HepG2 (cell line): Measurements from ENCODE around the gene YIF1A. TPM values are rescaled to one million over a fixed set of nuclear protein-coding genes. Genes with fewer than 3 reads are reported as not detected.

ENCODE experiments used
- EED ChIP-seq: sonication (generic); formaldehyde crosslinking; IDR thresholded peaks from 2 replicates; pipeline ENCODE4 v1.5.0; 2020; ENCODE audit warnings: mild to moderate bottlenecking, missing genetic modification reagents
- HOXA5 ChIP-seq: sonication (generic); formaldehyde crosslinking; IDR thresholded peaks from 2 replicates; pipeline ENCODE4 v1.4.0; 2020; ENCODE audit warnings: missing genetic modification reagents
- MAZ ChIP-seq, 2 experiments: sonication (generic) in 1 of 2; formaldehyde crosslinking in 1 of 2; IDR thresholded peaks; 2 replicates each; pipeline versions ENCODE4 v1.5.0 to v1.6.1; 2012 to 2020; ENCODE audit warnings: low read depth in 2 of 2, mild to moderate bottlenecking in 2 of 2, borderline replicate concordance in 1 of 2, improper control_type of control experiment in 1 of 2, low read length in 1 of 2, missing genetic modification reagents in 1 of 2, moderate library complexity in 1 of 2
- NPAS2 ChIP-seq: sonication (generic); formaldehyde crosslinking; IDR thresholded peaks from 2 replicates; pipeline ENCODE4 v1.8.0; 2022; ENCODE audit warnings: mild to moderate bottlenecking, missing genetic modification reagents, borderline replicate concordance
- NR2C2 ChIP-seq: sonication (generic); formaldehyde crosslinking; IDR thresholded peaks from 2 replicates; pipeline ENCODE4 v1.4.0; 2020; ENCODE audit warnings: missing genetic modification reagents, mild to moderate bottlenecking, moderate library complexity, borderline replicate concordance
- PHF20 ChIP-seq: sonication (generic); formaldehyde crosslinking; IDR thresholded peaks from 2 replicates; pipeline ENCODE4 v1.5.0; 2020; ENCODE audit warnings: mild to moderate bottlenecking, missing genetic modification reagents
- RBFOX2 ChIP-seq: fragments of 200-400 bp; formaldehyde crosslinking; IDR thresholded peaks from 2 replicates; pipeline ENCODE4 v1.6.1; 2017; ENCODE audit warnings: low read depth, mild to moderate bottlenecking, low read length
- SCMH1 ChIP-seq: sonication (generic); formaldehyde crosslinking; IDR thresholded peaks from 2 replicates; pipeline ENCODE4 v1.9.0; 2021; ENCODE audit warnings: missing genetic modification reagents, mild to moderate bottlenecking, borderline replicate concordance
- SNAPC2 ChIP-seq: sonication (generic); formaldehyde crosslinking; IDR thresholded peaks from 2 replicates; pipeline ENCODE4 v1.8.1; 2022; ENCODE audit warnings: mild to moderate bottlenecking, missing genetic modification reagents
- SNRNP70 ChIP-seq: fragments of 200-400 bp; formaldehyde crosslinking; IDR thresholded peaks from 2 replicates; pipeline ENCODE4 v1.6.1; 2017; ENCODE audit warnings: mild to moderate bottlenecking, low read depth, low read length, moderate library complexity
- SRF ChIP-seq: IDR thresholded peaks from 2 replicates; pipeline ENCODE4 v1.6.1; 2011; ENCODE audit warnings: mild to moderate bottlenecking, low read depth, low read length, moderate library complexity
- TARDBP ChIP-seq: sonication (generic); formaldehyde crosslinking; IDR thresholded peaks from 2 replicates; pipeline ENCODE4 v1.8.0; 2022; ENCODE audit warnings: mild to moderate bottlenecking, missing genetic modification reagents
- ZKSCAN8 ChIP-seq: IDR thresholded peaks from 2 replicates; pipeline ENCODE4 v1.6.1; 2016; ENCODE audit warnings: borderline replicate concordance, missing genetic modification reagents, missing compliant biosample characterization
- ZNF143 ChIP-seq: sonication (generic); formaldehyde crosslinking; IDR thresholded peaks from 2 replicates; pipeline ENCODE4 v1.4.0; 2020; ENCODE audit warnings: missing genetic modification reagents
- ZNF766 ChIP-seq: sonication (generic); formaldehyde crosslinking; IDR thresholded peaks from 2 replicates; pipeline ENCODE4 v1.5.0; 2020; ENCODE audit warnings: missing genetic modification reagents, borderline replicate concordance
- ZNF773 ChIP-seq: sonication (generic); formaldehyde crosslinking; IDR thresholded peaks from 2 replicates; pipeline ENCODE4 v1.4.0; 2020; ENCODE audit warnings: missing genetic modification reagents, borderline replicate concordance
- ZSCAN30 ChIP-seq: sonication (generic); formaldehyde crosslinking; IDR thresholded peaks from 2 replicates; pipeline ENCODE4 v1.5.0; 2020; ENCODE audit warnings: mild to moderate bottlenecking, missing genetic modification reagents
- polyA plus RNA-seq, 8 experiments: library from polyadenylated mRNA; depleted of rRNA in 3 of 8; stranded (reverse) in 7 of 8; unstranded in 1 of 8; fragments of >200 nt; fragmentation: Illumina TruSeq in 4 of 8; extraction: Trizol in 4 of 8; gene quantifications; 2 replicates each; pipeline versions ENCODE4 v1.2.1 to v1.2.3, GENCODE V29; 2011 to 2016; ENCODE audit warnings: low read depth in 4 of 8, missing spikeins in 1 of 8, mixed read lengths in 1 of 8; ENCODE audit not compliant: insufficient read depth in 1 of 8
- total RNA-seq, 5 experiments: library from RNA; depleted of rRNA; stranded (reverse); fragments of >200 nt; fragmentation: Illumina TruSeq; extraction: Trizol; gene quantifications; 2 replicates each; pipeline ENCODE4 v1.2.3, GENCODE V29; 2016; ENCODE audit warnings: low read depth in 1 of 5
- TF ChIP-seq, protein P1 (sequence below): sonication (generic); formaldehyde crosslinking; IDR thresholded peaks from 2 replicates; pipeline ENCODE4 v1.4.0; 2020; ENCODE audit warnings: mild to moderate bottlenecking, missing genetic modification reagents, borderline replicate concordance
- TF ChIP-seq, protein P2 (sequence below), 2 experiments: sonication (generic) in 1 of 2; formaldehyde crosslinking in 1 of 2; IDR thresholded peaks; 2 replicates each; pipeline versions ENCODE4 v1.4.0 to v1.6.1; 2016 to 2020; ENCODE audit warnings: borderline replicate concordance in 1 of 2, low read depth in 1 of 2, mild to moderate bottlenecking in 1 of 2, missing genetic modification reagents in 1 of 2

YIF1A gene
- total and polyA plus RNA-seq, 2 of the 13 experiments (the other 11 are each of a cell fraction or from before 2014, with no cell fraction given) = 133 to 145 TPM

DNA sequence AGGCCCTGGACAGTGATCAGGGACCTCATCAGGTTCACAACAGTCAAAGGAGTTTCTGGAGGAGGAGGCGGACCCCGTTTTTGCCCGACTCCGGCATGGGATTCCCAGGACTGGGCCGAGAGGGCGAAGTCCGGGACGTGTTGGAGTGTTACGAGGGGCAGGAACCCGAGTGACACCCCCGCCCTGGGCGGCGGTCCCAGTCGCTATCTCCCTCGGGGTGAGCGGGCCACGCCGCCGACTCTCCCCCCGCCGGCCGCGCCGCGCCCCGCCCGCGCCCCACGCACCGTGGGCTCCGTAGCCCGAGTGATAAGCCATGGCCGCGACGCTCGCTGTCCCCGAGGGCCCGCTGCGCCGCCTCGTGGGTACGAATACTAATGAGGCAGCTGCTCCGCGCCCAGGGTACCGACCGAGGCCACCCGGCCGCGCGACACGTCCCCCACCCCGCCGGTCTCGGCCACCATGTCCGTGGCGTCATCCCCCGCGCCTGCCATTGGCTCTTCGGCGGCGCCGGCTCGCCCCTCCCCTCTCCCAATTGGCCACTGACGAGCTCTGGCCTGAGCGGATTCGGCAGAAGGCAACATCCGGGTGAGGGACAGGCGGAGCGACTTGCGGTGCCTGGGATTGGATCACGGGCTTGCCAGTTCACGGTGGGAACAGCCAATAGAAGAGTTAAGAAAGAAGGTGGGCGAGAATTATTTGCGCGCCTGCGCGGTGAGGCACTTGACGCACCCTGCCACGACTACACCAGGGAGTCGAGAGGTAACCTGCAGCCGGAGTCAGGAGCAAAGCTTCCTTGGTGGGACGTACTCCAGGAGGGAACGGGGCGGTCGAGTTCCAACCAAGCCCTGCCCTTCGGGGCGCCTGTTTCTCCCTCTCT lies at the start of gene YIF1A (continued):
- TF ChIP-seq, protein P1, sequence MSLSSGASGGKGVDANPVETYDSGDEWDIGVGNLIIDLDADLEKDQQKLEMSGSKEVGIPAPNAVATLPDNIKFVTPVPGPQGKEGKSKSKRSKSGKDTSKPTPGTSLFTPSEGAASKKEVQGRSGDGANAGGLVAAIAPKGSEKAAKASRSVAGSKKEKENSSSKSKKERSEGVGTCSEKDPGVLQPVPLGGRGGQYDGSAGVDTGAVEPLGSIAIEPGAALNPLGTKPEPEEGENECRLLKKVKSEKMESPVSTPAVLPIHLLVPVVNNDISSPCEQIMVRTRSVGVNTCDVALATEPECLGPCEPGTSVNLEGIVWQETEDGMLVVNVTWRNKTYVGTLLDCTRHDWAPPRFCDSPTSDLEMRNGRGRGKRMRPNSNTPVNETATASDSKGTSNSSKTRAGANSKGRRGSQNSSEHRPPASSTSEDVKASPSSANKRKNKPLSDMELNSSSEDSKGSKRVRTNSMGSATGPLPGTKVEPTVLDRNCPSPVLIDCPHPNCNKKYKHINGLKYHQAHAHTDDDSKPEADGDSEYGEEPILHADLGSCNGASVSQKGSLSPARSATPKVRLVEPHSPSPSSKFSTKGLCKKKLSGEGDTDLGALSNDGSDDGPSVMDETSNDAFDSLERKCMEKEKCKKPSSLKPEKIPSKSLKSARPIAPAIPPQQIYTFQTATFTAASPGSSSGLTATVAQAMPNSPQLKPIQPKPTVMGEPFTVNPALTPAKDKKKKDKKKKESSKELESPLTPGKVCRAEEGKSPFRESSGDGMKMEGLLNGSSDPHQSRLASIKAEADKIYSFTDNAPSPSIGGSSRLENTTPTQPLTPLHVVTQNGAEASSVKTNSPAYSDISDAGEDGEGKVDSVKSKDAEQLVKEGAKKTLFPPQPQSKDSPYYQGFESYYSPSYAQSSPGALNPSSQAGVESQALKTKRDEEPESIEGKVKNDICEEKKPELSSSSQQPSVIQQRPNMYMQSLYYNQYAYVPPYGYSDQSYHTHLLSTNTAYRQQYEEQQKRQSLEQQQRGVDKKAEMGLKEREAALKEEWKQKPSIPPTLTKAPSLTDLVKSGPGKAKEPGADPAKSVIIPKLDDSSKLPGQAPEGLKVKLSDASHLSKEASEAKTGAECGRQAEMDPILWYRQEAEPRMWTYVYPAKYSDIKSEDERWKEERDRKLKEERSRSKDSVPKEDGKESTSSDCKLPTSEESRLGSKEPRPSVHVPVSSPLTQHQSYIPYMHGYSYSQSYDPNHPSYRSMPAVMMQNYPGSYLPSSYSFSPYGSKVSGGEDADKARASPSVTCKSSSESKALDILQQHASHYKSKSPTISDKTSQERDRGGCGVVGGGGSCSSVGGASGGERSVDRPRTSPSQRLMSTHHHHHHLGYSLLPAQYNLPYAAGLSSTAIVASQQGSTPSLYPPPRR (CRISPR knock-in tag) = no peak
- TF ChIP-seq NPAS2 (CRISPR knock-in tag) = no peak
- TF ChIP-seq MAZ (IDR thresholded peaks at IDR 0.05; ENCODE audit: borderline replicate concordance, low read depth, low read length) = peak; percentile 57; the same call in 1 of the 2 replicates
- peak; percentile 87; the same call in 1 of the 2 replicates for TF ChIP-seq MAZ (CRISPR knock-in tag; IDR thresholded peaks at IDR 0.05; ENCODE audit: low read depth)
- TF ChIP-seq PHF20 (CRISPR knock-in tag) = peak; percentile 46
- TF ChIP-seq SRF = no peak
- TF ChIP-seq SNRNP70 = no peak
- TF ChIP-seq SCMH1 (CRISPR knock-in tag) = no peak
- TF ChIP-seq TARDBP (CRISPR knock-in tag) = peak; percentile 57; the same call in 1 of the 2 replicates
- TF ChIP-seq ZNF773 (CRISPR knock-in tag) = 0 out of 2 replicates have a peak, but pooled peaks have one; percentile 66
- TF ChIP-seq HOXA5 = no peak
- no peak for TF ChIP-seq EED (CRISPR knock-in tag)
- no peak for TF ChIP-seq ZKSCAN8 (CRISPR knock-in tag)
- TF ChIP-seq SNAPC2 (CRISPR knock-in tag) = peak; percentile 80; the same call in 1 of the 2 replicates
- no peak for TF ChIP-seq ZSCAN30 (CRISPR knock-in tag)
- peak; percentile 96 for TF ChIP-seq RBFOX2
- TF ChIP-seq NR2C2 (CRISPR knock-in tag) = peak; percentile 73; the same call in 1 of the 2 replicates
- peak; percentile 13; the same call in 1 of the 2 replicates for TF ChIP-seq ZNF143
- TF ChIP-seq, protein P2, sequence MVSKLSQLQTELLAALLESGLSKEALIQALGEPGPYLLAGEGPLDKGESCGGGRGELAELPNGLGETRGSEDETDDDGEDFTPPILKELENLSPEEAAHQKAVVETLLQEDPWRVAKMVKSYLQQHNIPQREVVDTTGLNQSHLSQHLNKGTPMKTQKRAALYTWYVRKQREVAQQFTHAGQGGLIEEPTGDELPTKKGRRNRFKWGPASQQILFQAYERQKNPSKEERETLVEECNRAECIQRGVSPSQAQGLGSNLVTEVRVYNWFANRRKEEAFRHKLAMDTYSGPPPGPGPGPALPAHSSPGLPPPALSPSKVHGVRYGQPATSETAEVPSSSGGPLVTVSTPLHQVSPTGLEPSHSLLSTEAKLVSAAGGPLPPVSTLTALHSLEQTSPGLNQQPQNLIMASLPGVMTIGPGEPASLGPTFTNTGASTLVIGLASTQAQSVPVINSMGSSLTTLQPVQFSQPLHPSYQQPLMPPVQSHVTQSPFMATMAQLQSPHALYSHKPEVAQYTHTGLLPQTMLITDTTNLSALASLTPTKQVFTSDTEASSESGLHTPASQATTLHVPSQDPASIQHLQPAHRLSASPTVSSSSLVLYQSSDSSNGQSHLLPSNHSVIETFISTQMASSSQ (IDR thresholded peaks at IDR 0.05; ENCODE audit: low read depth) = no peak
- TF ChIP-seq, protein P2 (CRISPR knock-in tag; IDR thresholded peaks at IDR 0.05; ENCODE audit: borderline replicate concordance) = no peak; the same call in 1 of the 2 replicates
- TF ChIP-seq ZNF766 (CRISPR knock-in tag) = 0 out of 2 replicates have a peak, but pooled peaks have one; percentile 36
